Mesothelial cell of epicardium (in vitro differentiated cells): ENCODE measurements around the gene CLOCK. TPM values are rescaled to one million over a fixed set of nuclear protein-coding genes. Genes with fewer than 3 reads are reported as not detected.

Source experiments
- DNase-seq, 2 experiments: peaks; one replicate each; pipeline ENCODE4 v3.0.0; 2021; ENCODE audit warnings: low spot score in 2 of 2; ENCODE audit not compliant: unreplicated experiment in 2 of 2
- H3K27ac Mint-ChIP-seq: 2 replicates; pipeline ENCODE4 v1.8.0; 2021; ENCODE audit warnings: mixed read lengths
- H3K27me3 Mint-ChIP-seq: 2 replicates; pipeline ENCODE4 v1.8.0; 2021; ENCODE audit warnings: low read depth, mixed read lengths
- H3K36me3 Mint-ChIP-seq: 2 replicates; pipeline ENCODE4 v1.8.0; 2021; ENCODE audit warnings: mixed read lengths
- H3K4me1 Mint-ChIP-seq: 2 replicates; pipeline ENCODE4 v1.8.0; 2021; ENCODE audit warnings: mixed read lengths
- H3K4me3 Mint-ChIP-seq: 2 replicates; pipeline ENCODE4 v1.8.0; 2021; ENCODE audit warnings: mild to moderate bottlenecking, moderate library complexity, mixed read lengths
- H3K9me3 Mint-ChIP-seq: 2 replicates; pipeline ENCODE4 v1.8.0; 2021; ENCODE audit warnings: mixed read lengths
- CTCF ChIP-seq: fragments of 200-600 bp; sonication (generic); IDR thresholded peaks from one replicate; pipeline ENCODE4 v1.5.0; 2021; ENCODE audit warnings: antibody characterized with exemption; ENCODE audit not compliant: unreplicated experiment
- total RNA-seq: library from RNA; stranded (reverse); gene quantifications from 3 replicates; pipeline ENCODE4 v1.2.1, GENCODE V29; 2021

Gene CLOCK
- total RNA-seq, 1 donor from 2014 or later: 19.8 TPM

- Mint-ChIP-seq H3K27me3 (no peaks in the 10 kb centered on the region), H3K9me3 (peaks cover 22% of the 10 kb centered on the region), H3K36me3 (peaks cover 39% of the 10 kb centered on the region), H3K27ac (no peak overlapping the region), H3K4me1 (no peaks in the 10 kb centered on the region), H3K4me3 (no peak overlapping the region)
- DNase-seq: no peak
- TF ChIP-seq CTCF: no peak
These were observed 48.7 kb downstream of the CLOCK start for GRCh38 chr4:55498051-55498450.

GRCh38 chr4:55491486-55491885 is 55.2 kb downstream of the CLOCK start:
- no peaks in the 10 kb centered on the region for H3K27me3 Mint-ChIP-seq
- no peak overlapping the region for H3K4me3 Mint-ChIP-seq
- H3K36me3 Mint-ChIP-seq: peaks cover 33% of the 10 kb centered on the region
- no peaks in the 10 kb centered on the region for H3K4me1 Mint-ChIP-seq
- no peak for TF ChIP-seq CTCF
- no peak overlapping the region for H3K27ac Mint-ChIP-seq
- peaks cover 29% of the 10 kb centered on the region for H3K9me3 Mint-ChIP-seq
- no peak for DNase-seq

GRCh38 chr4:55488716-55489115 is 58.0 kb downstream of the CLOCK start:
- no peak overlapping the region for H3K27ac Mint-ChIP-seq
- no peak for TF ChIP-seq CTCF
- peaks cover 19% of the 10 kb centered on the region for H3K9me3 Mint-ChIP-seq
- no peaks in the 10 kb centered on the region for H3K4me1 Mint-ChIP-seq
- peaks cover 14% of the 10 kb centered on the region for H3K36me3 Mint-ChIP-seq
- no peak overlapping the region for H3K4me3 Mint-ChIP-seq
- DNase-seq: no peak
- no peaks in the 10 kb centered on the region for H3K27me3 Mint-ChIP-seq

GRCh38 chr4:55485821-55486220 is 60.9 kb downstream of the CLOCK start:
- no peak for TF ChIP-seq CTCF
- Mint-ChIP-seq H3K9me3 (peaks cover 8% of the 10 kb centered on the region), H3K4me1 (no peaks in the 10 kb centered on the region), H3K4me3 (no peak overlapping the region), H3K27me3 (no peaks in the 10 kb centered on the region), H3K36me3 (peaks cover 16% of the 10 kb centered on the region), H3K27ac (no peak overlapping the region)
- no peak for DNase-seq

- no peak for TF ChIP-seq CTCF
- Mint-ChIP-seq H3K4me1 (no peaks in the 10 kb centered on the region), H3K27ac (no peak overlapping the region), H3K9me3 (no peaks in the 10 kb centered on the region), H3K36me3 (peaks cover 9% of the 10 kb centered on the region), H3K4me3 (no peak overlapping the region), H3K27me3 (no peaks in the 10 kb centered on the region)
- no peak for DNase-seq
These were observed 63.4 kb downstream of the CLOCK start for GRCh38 chr4:55483315-55483714.
